Activated naive CD4-positive, alpha-beta T cell treated with anti-CD3 and anti-CD28 coated beads, Interleukin-2, amount 10 ng/mL, durations not matched to agents 5 hours and 36 hours (primary cell): ENCODE data around the gene TES. TPM values are rescaled to one million over a fixed set of nuclear protein-coding genes. Genes with fewer than 3 reads are reported as not detected.

Experiments
- total RNA-seq, 2 experiments: library from RNA; stranded (reverse); gene quantifications; one replicate each; pipeline ENCODE4 v1.2.3, GENCODE V29; 2021

TES gene, protein sequence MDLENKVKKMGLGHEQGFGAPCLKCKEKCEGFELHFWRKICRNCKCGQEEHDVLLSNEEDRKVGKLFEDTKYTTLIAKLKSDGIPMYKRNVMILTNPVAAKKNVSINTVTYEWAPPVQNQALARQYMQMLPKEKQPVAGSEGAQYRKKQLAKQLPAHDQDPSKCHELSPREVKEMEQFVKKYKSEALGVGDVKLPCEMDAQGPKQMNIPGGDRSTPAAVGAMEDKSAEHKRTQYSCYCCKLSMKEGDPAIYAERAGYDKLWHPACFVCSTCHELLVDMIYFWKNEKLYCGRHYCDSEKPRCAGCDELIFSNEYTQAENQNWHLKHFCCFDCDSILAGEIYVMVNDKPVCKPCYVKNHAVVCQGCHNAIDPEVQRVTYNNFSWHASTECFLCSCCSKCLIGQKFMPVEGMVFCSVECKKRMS
- total RNA-seq = 100 to 1,000 TPM; 154 to 165 TPM

DNA sequence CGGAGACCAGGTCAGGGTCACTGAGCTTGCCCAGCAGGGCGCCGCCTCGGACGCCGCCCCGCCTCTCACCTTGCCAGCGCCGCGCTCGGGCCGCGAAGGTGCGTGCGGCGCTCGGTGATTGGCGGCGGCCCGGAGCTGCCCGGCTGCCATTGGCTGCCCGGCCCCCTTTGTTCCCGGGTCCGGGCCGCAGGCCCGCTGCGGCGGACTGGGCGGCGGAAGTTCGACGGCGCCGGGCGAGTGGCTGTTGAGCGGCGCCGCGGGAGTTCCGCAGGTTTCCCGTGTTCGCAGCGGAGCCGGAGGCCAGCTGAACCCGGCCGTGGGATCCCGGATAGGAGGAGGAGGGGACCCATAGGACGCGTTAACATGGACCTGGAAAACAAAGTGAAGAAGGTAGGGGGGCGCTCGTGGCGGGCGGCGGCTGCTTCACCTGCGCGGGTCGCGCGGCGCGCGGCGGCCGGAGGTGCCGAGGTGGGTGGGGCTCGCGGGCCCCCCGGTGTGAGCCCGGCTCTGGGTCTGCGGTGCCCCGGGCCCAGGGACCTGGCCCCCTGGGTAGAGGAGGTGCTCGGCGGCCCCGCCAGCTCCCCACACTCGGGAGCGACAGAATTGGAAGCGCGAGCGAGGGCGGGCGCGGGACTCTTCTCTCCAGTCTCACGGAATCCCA is at the start of gene TES:
Gene TES (plus strand): TSS at position 195 of the 661 bp plus-strand sequence. CDS start 169 bp downstream, at position 364.

Other genes with a start within 250 kb of the TES start
- under 1 TPM; 0.20 to 0.31 TPM for gene TFEC, start 179.8 kb upstream of the TES start, total RNA-seq